WTC11 (cell line): ENCODE measurements around the gene RNF6. TPM values are rescaled to one million over a fixed set of nuclear protein-coding genes. Genes with fewer than 3 reads are reported as not detected.

ENCODE experiments used
- ATAC-seq: fragments of 200-7000 bp; cut with Tn5 transposase; 2 replicates; pipeline ENCODE4 v1.10.0; 2021; ENCODE audit warnings: mild to moderate bottlenecking, moderate library complexity
- CTCF ChIA-PET: fragments of 300-600 bp; sonication (Branson Sonifier 250); formaldehyde crosslinking; loops from one replicate; lab custom pipeline; 2021; ENCODE audit warnings: antibody characterized with exemption; lab: Charles Lee
- POLR2A ChIA-PET: fragments of 350-600 bp; sonication (Branson Sonifier 250); formaldehyde crosslinking; loops from one replicate; lab custom pipeline; 2021; ENCODE audit warnings: antibody characterized with exemption; lab: Charles Lee
- DNase-seq: peaks from one replicate; pipeline ENCODE4 v3.0.0; 2021; ENCODE audit warnings: low spot score
- H3K27ac Mint-ChIP-seq: 2 replicates; pipeline ENCODE4 v1.8.0; 2021; ENCODE audit warnings: mixed read lengths
- H3K27me3 Mint-ChIP-seq: 2 replicates; pipeline ENCODE4 v1.8.0; 2021; ENCODE audit warnings: low read depth, mild to moderate bottlenecking, moderate library complexity, mixed read lengths
- H3K36me3 Mint-ChIP-seq: 2 replicates; pipeline ENCODE4 v1.8.0; 2021; ENCODE audit warnings: mixed read lengths
- H3K4me1 Mint-ChIP-seq: 2 replicates; pipeline ENCODE4 v1.8.0; 2022; ENCODE audit warnings: mixed read lengths
- H3K4me3 Mint-ChIP-seq: 2 replicates; pipeline ENCODE4 v1.8.0; 2021; ENCODE audit warnings: mild to moderate bottlenecking, moderate library complexity, mixed read lengths
- H3K9me3 Mint-ChIP-seq: 2 replicates; pipeline ENCODE4 v1.8.0; 2021; ENCODE audit warnings: mixed read lengths
- CBFB ChIP-seq: sonication (generic); formaldehyde crosslinking; IDR thresholded peaks from 2 replicates; pipeline ENCODE4 v1.8.1; 2022; ENCODE audit warnings: mild to moderate bottlenecking, low read depth, missing genetic modification reagents
- CREM ChIP-seq: sonication (generic); formaldehyde crosslinking; IDR thresholded peaks from 2 replicates; pipeline ENCODE4 v1.8.1; 2022; ENCODE audit warnings: mild to moderate bottlenecking, missing genetic modification reagents, moderate library complexity
- ESRRA ChIP-seq: sonication (generic); formaldehyde crosslinking; IDR thresholded peaks from 2 replicates; pipeline ENCODE4 v1.8.1; 2022; ENCODE audit warnings: mild to moderate bottlenecking, missing genetic modification reagents, borderline replicate concordance
- GABPB1 ChIP-seq: sonication (generic); formaldehyde crosslinking; IDR thresholded peaks from 2 replicates; pipeline ENCODE4 v1.8.1; 2023; ENCODE audit warnings: mild to moderate bottlenecking, missing genetic modification reagents
- HMGA2 ChIP-seq: fragments of 250-450 bp; sonication (Bioruptor Pico); IDR thresholded peaks from 2 replicates; pipeline ENCODE4 v1.4.0; 2021; ENCODE audit warnings: mild to moderate bottlenecking, moderate library complexity
- IRF2 ChIP-seq: sonication (generic); formaldehyde crosslinking; IDR thresholded peaks from 2 replicates; pipeline ENCODE4 v1.8.0; 2022; ENCODE audit warnings: low read depth, missing genetic modification reagents, borderline replicate concordance
- KAT7 ChIP-seq: sonication (generic); formaldehyde crosslinking; IDR thresholded peaks from 2 replicates; pipeline ENCODE4 v1.8.1; 2023; ENCODE audit warnings: missing genetic modification reagents, mild to moderate bottlenecking, borderline replicate concordance
- MYBL2 ChIP-seq: sonication (generic); formaldehyde crosslinking; IDR thresholded peaks from 2 replicates; pipeline ENCODE4 v1.8.1; 2023; ENCODE audit warnings: mild to moderate bottlenecking, moderate library complexity, missing genetic modification reagents
- NFATC4 ChIP-seq: fragments of 250-450 bp; sonication (Bioruptor Pico); IDR thresholded peaks from 2 replicates; pipeline ENCODE4 v1.9.0; 2021; ENCODE audit warnings: mild to moderate bottlenecking
- NR3C1 ChIP-seq: sonication (generic); formaldehyde crosslinking; conservative IDR thresholded peaks from 2 replicates; pipeline ENCODE4 v1.8.1; 2023; ENCODE audit warnings: low read depth, mild to moderate bottlenecking, missing genetic modification reagents
- PRRX2 ChIP-seq: fragments of 250-450 bp; sonication (Bioruptor Pico); IDR thresholded peaks from 2 replicates; pipeline ENCODE4 v1.8.0; 2021; ENCODE audit warnings: mild to moderate bottlenecking
- SMAD3 ChIP-seq: sonication (generic); formaldehyde crosslinking; IDR thresholded peaks from 2 replicates; pipeline ENCODE4 v1.8.0; 2022; ENCODE audit warnings: missing genetic modification reagents, mild to moderate bottlenecking, borderline replicate concordance
- SMAD4 ChIP-seq: sonication (generic); formaldehyde crosslinking; IDR thresholded peaks from 2 replicates; pipeline ENCODE4 v1.8.0; 2022; ENCODE audit warnings: mild to moderate bottlenecking, missing genetic modification reagents
- ZBTB21 ChIP-seq: sonication (generic); formaldehyde crosslinking; IDR thresholded peaks from 2 replicates; pipeline ENCODE4 v1.8.1; 2023; ENCODE audit warnings: mild to moderate bottlenecking, missing genetic modification reagents, borderline replicate concordance
- ZNF121 ChIP-seq: sonication (generic); formaldehyde crosslinking; IDR thresholded peaks from 2 replicates; pipeline ENCODE4 v1.8.0; 2023; ENCODE audit warnings: missing genetic modification reagents
- ZNF232 ChIP-seq: sonication (generic); formaldehyde crosslinking; IDR thresholded peaks from 2 replicates; pipeline ENCODE4 v1.8.0; 2022; ENCODE audit warnings: mild to moderate bottlenecking, missing genetic modification reagents
- ZNF416 ChIP-seq: fragments of 250-450 bp; sonication (Bioruptor Pico); IDR thresholded peaks from 2 replicates; pipeline ENCODE4 v1.9.0; 2021; ENCODE audit warnings: mild to moderate bottlenecking, inconsistent platforms
- ZNF423 ChIP-seq: fragments of 250-450 bp; sonication (Bioruptor Pico); IDR thresholded peaks from 2 replicates; pipeline ENCODE4 v2.1.2; 2022; ENCODE audit warnings: mild to moderate bottlenecking, moderate library complexity
- total RNA-seq: library from RNA; stranded (reverse); gene quantifications from 3 replicates; pipeline ENCODE4 v1.2.3, GENCODE V29; 2021
- TF ChIP-seq, protein P1 (sequence below): sonication (generic); formaldehyde crosslinking; IDR thresholded peaks from 2 replicates; pipeline ENCODE4 v1.8.1; 2023; ENCODE audit warnings: mild to moderate bottlenecking, missing genetic modification reagents, moderate library complexity
- TF ChIP-seq, protein P2 (sequence below): fragments of 250-450 bp; sonication (Bioruptor Pico); IDR thresholded peaks from 2 replicates; pipeline ENCODE4 v1.8.0; 2021; ENCODE audit warnings: mild to moderate bottlenecking
- TF ChIP-seq, protein P3 (sequence below): sonication (generic); formaldehyde crosslinking; conservative IDR thresholded peaks from 2 replicates; pipeline ENCODE4 v1.8.1; 2022; ENCODE audit warnings: mild to moderate bottlenecking, missing genetic modification reagents
- TF ChIP-seq, protein P4 (sequence below): sonication (generic); formaldehyde crosslinking; IDR thresholded peaks from 2 replicates; pipeline ENCODE4 v1.8.1; 2022; ENCODE audit warnings: mild to moderate bottlenecking, moderate library complexity, missing genetic modification reagents
- TF ChIP-seq, protein P5 (sequence below): sonication (generic); formaldehyde crosslinking; IDR thresholded peaks from 2 replicates; pipeline ENCODE4 v1.8.1; 2022; ENCODE audit warnings: low read depth, missing genetic modification reagents, borderline replicate concordance
- TF ChIP-seq, protein P6 (sequence below): fragments of 250-450 bp; sonication (Bioruptor Pico); IDR thresholded peaks from 2 replicates; pipeline ENCODE4 v1.9.0; 2021; ENCODE audit warnings: mild to moderate bottlenecking, borderline replicate concordance
- TF ChIP-seq, protein P7 (sequence below): sonication (generic); formaldehyde crosslinking; IDR thresholded peaks from 2 replicates; pipeline ENCODE4 v1.8.0; 2023; ENCODE audit warnings: missing genetic modification reagents

RNF6 gene
- total RNA-seq, 1 experiment from 2014 or later = 16.2 TPM

DNA sequence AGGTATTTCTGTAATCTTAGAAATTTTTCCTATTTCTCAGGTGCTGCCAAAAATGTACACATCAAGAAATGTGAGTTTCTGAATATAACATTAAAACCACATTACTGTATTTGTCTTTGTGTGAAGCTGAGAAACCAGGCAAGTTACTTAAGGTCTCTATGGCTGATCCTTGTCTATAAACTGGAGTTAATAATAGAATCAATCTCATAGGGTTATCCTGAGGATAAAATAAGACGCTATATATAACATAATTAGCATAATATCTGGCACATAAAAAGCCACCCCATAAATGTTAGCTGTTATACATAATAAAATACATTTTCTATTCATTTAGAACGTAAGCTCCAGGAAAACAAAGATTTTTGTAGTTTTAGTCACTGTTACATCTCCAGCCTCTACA lies 6.1 kb downstream of the RNF6 start:
- DNase-seq (no peak), ATAC-seq (no peak)
- H3K9me3 Mint-ChIP-seq = no peaks in the 10 kb centered on the region
- H3K4me1 Mint-ChIP-seq = peaks cover 4% of the 10 kb centered on the region
- ChIA-PET CTCF (interaction anchor here (0.6 kb wide), 1 partner anchor 31 kb away, joined by 3 read pairs; no protein-coding TSS in a partner anchor), POLR2A (no interaction called here)
- no peak overlapping the region for H3K4me3 Mint-ChIP-seq
- H3K27ac Mint-ChIP-seq = no peak overlapping the region
- H3K36me3 Mint-ChIP-seq = peaks cover 52% of the 10 kb centered on the region
- TF ChIP-seq, protein P1, sequence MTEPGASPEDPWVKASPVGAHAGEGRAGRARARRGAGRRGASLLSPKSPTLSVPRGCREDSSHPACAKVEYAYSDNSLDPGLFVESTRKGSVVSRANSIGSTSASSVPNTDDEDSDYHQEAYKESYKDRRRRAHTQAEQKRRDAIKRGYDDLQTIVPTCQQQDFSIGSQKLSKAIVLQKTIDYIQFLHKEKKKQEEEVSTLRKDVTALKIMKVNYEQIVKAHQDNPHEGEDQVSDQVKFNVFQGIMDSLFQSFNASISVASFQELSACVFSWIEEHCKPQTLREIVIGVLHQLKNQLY (CRISPR knock-in tag) = no peak
- TF ChIP-seq CREM (no peak), ZNF416 (CRISPR knock-in tag) (no peak), ZNF232 (CRISPR knock-in tag) (no peak), PRRX2 (CRISPR knock-in tag) (no peak), IRF2 (CRISPR knock-in tag) (no peak)
- TF ChIP-seq, protein P2, sequence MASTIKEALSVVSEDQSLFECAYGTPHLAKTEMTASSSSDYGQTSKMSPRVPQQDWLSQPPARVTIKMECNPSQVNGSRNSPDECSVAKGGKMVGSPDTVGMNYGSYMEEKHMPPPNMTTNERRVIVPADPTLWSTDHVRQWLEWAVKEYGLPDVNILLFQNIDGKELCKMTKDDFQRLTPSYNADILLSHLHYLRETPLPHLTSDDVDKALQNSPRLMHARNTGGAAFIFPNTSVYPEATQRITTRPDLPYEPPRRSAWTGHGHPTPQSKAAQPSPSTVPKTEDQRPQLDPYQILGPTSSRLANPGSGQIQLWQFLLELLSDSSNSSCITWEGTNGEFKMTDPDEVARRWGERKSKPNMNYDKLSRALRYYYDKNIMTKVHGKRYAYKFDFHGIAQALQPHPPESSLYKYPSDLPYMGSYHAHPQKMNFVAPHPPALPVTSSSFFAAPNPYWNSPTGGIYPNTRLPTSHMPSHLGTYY (CRISPR knock-in tag) = no peak
- TF ChIP-seq, protein P3, sequence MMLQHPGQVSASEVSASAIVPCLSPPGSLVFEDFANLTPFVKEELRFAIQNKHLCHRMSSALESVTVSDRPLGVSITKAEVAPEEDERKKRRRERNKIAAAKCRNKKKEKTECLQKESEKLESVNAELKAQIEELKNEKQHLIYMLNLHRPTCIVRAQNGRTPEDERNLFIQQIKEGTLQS = no peak
- H3K27me3 Mint-ChIP-seq = no peaks in the 10 kb centered on the region

DNA sequence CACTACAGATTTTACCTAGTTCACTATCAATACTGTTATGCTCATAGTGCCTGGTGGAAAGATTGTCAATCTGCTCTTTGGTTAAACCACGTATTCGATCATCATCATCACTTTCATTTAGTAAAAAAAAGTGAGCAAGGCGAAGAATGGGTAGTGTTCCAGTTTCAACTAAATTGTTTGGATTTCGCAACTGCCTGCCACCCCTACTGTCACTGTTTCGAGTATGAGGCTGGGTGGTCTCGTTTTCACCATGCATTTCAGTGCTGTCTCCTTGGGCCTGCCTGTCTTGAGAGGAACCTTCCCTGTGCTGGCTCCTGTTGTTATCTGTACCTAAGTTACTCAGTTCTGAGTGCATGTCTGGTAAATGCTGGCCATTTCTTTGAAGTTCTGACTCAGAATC lies 8.1 kb downstream of the RNF6 start:
- CTCF ChIA-PET = no interaction called here
- POLR2A ChIA-PET = no interaction called here
- DNase-seq (no peak), ATAC-seq (no peak)
- Mint-ChIP-seq H3K36me3 (peaks cover 43% of the 10 kb centered on the region), H3K4me1 (no peaks in the 10 kb centered on the region), H3K9me3 (no peaks in the 10 kb centered on the region), H3K27ac (no peak overlapping the region), H3K27me3 (no peaks in the 10 kb centered on the region), H3K4me3 (no peak overlapping the region)
- TF ChIP-seq ZNF121 (CRISPR knock-in tag) (no peak), NFATC4 (no peak), ESRRA (no peak), NR3C1 (CRISPR knock-in tag) (no peak), HMGA2 (CRISPR knock-in tag) (no peak), ZBTB21 (CRISPR knock-in tag) (no peak), SMAD3 (no peak), MYBL2 (no peak), CREM (no peak), CBFB (CRISPR knock-in tag) (no peak), ZNF423 (no peak), GABPB1 (CRISPR knock-in tag) (no peak), SMAD4 (CRISPR knock-in tag) (no peak), KAT7 (CRISPR knock-in tag) (no peak), ZNF232 (CRISPR knock-in tag) (no peak)
- TF ChIP-seq, protein P4, sequence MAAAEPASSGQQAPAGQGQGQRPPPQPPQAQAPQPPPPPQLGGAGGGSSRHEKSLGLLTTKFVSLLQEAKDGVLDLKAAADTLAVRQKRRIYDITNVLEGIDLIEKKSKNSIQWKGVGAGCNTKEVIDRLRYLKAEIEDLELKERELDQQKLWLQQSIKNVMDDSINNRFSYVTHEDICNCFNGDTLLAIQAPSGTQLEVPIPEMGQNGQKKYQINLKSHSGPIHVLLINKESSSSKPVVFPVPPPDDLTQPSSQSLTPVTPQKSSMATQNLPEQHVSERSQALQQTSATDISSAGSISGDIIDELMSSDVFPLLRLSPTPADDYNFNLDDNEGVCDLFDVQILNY (CRISPR knock-in tag) = no peak
- TF ChIP-seq, protein P5, sequence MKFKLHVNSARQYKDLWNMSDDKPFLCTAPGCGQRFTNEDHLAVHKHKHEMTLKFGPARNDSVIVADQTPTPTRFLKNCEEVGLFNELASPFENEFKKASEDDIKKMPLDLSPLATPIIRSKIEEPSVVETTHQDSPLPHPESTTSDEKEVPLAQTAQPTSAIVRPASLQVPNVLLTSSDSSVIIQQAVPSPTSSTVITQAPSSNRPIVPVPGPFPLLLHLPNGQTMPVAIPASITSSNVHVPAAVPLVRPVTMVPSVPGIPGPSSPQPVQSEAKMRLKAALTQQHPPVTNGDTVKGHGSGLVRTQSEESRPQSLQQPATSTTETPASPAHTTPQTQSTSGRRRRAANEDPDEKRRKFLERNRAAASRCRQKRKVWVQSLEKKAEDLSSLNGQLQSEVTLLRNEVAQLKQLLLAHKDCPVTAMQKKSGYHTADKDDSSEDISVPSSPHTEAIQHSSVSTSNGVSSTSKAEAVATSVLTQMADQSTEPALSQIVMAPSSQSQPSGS = no peak
- TF ChIP-seq, protein P6, sequence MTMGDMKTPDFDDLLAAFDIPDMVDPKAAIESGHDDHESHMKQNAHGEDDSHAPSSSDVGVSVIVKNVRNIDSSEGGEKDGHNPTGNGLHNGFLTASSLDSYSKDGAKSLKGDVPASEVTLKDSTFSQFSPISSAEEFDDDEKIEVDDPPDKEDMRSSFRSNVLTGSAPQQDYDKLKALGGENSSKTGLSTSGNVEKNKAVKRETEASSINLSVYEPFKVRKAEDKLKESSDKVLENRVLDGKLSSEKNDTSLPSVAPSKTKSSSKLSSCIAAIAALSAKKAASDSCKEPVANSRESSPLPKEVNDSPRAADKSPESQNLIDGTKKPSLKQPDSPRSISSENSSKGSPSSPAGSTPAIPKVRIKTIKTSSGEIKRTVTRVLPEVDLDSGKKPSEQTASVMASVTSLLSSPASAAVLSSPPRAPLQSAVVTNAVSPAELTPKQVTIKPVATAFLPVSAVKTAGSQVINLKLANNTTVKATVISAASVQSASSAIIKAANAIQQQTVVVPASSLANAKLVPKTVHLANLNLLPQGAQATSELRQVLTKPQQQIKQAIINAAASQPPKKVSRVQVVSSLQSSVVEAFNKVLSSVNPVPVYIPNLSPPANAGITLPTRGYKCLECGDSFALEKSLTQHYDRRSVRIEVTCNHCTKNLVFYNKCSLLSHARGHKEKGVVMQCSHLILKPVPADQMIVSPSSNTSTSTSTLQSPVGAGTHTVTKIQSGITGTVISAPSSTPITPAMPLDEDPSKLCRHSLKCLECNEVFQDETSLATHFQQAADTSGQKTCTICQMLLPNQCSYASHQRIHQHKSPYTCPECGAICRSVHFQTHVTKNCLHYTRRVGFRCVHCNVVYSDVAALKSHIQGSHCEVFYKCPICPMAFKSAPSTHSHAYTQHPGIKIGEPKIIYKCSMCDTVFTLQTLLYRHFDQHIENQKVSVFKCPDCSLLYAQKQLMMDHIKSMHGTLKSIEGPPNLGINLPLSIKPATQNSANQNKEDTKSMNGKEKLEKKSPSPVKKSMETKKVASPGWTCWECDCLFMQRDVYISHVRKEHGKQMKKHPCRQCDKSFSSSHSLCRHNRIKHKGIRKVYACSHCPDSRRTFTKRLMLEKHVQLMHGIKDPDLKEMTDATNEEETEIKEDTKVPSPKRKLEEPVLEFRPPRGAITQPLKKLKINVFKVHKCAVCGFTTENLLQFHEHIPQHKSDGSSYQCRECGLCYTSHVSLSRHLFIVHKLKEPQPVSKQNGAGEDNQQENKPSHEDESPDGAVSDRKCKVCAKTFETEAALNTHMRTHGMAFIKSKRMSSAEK (CRISPR knock-in tag) = no peak
- TF ChIP-seq, protein P7, sequence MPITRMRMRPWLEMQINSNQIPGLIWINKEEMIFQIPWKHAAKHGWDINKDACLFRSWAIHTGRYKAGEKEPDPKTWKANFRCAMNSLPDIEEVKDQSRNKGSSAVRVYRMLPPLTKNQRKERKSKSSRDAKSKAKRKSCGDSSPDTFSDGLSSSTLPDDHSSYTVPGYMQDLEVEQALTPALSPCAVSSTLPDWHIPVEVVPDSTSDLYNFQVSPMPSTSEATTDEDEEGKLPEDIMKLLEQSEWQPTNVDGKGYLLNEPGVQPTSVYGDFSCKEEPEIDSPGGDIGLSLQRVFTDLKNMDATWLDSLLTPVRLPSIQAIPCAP (CRISPR knock-in tag) = no peak
